IPS-NIHi7 (cell line): ENCODE results near the gene CCDC39.
A peak's percentile ranks its signal among the peaks of the same experiment; 100 is the strongest.
"Not testable (repeated sequence)": the region's sequence is repeated elsewhere in the genome, so short reads cannot be mapped to it uniquely, and the experiment has no call there.

Experiments used
- DNase-seq: peaks from one replicate; pipeline ENCODE4 v3.0.0; 2012; ENCODE audit warnings: mixed read lengths; ENCODE audit errors: extremely low spot score

CCDC39 gene

DNA sequence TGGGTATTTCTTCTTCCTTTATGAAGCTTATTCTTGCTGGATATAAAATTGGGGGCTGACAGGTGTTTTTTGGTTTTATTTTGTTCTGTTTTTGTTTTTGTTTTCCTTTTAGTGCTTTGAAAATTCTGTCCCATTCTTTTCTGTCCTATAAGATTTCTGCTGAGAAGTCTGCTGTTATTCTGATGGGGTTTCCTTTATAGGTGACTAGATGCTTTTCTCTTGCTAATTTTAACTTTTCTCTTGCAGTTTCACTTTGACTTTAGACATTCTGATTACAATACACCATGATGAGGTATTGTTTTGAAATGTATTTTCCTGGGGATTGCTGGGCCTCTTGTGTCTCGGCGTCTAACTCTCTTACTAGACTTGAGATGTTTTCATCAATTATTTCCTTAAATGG, 54.6 kb downstream of the CCDC39 start:
- DNase-seq = no peak

DNA sequence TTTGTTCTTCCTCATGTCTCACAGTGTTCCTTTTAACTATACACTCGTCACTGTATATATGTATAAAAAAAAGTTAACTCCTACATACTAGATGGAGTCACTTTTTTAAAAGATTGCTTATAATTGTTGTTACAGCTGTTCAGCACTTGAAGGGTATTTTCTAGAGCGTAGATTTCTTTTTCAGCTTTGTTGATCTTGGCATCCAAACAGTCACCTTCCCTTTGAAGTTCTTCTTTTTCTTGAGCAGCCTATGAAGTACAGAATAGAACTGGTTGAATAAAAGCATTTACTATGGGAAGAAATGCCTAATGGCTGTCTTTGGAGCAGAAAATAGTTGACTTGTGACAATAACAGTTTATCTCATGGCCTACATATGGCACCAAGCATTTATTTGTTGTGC, 59.6 kb downstream of the CCDC39 start:
- DNase-seq = no peak

- not testable (repeated sequence) for DNase-seq
Observed at GRCh38 chr3:180618563-180618962, 60.7 kb downstream of the CCDC39 start.

- no peak for DNase-seq
Observed at GRCh38 chr3:180617049-180617448, 62.2 kb downstream of the CCDC39 start.

GRCh38 chr3:180615954-180616353, 63.3 kb downstream of the CCDC39 start:
- no peak for DNase-seq

DNA sequence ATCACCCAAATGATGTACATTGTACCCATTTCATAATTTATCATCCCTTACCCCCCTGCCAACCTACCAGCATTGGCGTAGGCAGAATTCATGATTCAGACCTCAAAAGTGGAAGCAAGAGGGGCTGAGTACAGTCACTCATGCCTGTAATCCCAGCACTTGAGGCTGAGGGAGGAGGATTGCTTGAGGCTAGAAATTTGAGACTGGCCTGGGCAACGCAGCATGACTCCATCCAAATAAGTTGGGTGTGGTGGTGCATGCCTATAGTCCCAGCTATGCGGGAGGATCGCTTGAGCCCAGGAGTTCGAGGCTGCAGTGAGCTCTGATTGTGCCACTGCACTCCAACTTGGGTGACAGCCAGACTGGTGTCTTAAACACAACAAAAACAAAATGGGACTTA, 66.9 kb downstream of the CCDC39 start:
- no peak for DNase-seq

DNA sequence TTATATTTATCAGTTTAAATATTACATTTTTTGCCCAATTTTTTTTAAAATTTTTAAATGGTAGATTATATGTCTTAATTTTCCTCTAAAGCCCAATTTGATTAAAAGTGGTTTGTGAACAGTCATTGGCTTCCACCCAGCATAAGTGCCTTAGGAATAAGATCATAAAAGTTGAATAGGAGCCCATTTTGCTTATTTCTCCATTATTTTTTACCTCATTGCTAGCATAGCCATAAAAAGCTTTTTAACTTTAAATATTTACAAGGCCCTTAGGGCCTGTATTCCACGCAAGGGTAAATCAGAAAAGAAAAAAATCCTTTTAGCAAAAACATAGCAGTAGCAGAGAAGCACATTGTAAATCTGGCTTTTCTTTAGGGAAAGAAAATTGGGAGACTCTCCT, 68.3 kb downstream of the CCDC39 start:
- DNase-seq = no peak

- DNase-seq = peak; percentile 92
Observed at GRCh38 chr3:180601688-180602666, 77.3 kb downstream of the CCDC39 start, which contains the start of gene TTC14. TTC14 (plus strand) TSS chr3:180602163; CDS start chr3:180602262, 99 bp downstream.

DNA sequence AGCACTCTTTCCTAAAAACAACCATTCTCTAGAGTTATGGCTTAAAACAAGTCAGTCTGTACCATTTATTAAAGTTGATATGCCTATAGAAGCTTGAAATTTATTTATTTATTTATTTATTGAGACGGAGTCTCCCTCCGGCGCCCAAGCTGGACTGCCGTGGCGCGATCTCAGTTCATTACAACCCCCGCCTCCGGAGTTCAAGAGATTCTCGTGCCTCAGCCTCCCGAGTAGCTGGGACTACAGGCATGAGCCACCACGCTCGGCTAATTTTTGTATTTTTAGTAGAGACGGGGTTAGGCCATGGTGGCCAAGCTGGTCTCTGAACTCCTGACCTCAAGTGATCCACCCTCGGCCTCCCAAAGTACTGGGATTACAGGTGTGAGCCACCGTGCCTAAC, 78.8 kb downstream of the CCDC39 start:
- DNase-seq = no peak

GRCh38 chr3:180595559-180595935, 83.7 kb downstream of the CCDC39 start:
- DNase-seq = no peak

GRCh38 chr3:180594631-180595558, 84.4 kb downstream of the CCDC39 start:
- DNase-seq = peak; percentile 13

DNA sequence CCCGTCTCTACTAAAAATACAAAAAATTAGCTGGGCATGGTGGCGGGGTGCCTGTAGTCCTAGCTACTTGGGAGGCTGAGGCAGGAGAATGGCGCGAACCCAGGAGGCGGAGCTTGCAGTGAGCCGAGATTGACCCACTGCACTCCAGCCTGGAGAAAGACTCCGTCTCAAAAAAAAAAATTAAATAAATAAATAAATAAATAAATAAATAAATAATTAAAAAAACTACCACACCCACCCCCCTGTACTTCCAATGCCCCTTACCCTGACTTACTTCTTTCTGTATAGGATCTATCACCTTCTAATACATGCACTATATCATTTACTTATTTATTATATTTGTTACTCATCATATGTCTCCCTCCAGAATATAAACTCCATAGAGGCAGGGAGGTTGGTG, 85.7 kb downstream of the CCDC39 start:
- not testable (repeated sequence) for DNase-seq

DNA sequence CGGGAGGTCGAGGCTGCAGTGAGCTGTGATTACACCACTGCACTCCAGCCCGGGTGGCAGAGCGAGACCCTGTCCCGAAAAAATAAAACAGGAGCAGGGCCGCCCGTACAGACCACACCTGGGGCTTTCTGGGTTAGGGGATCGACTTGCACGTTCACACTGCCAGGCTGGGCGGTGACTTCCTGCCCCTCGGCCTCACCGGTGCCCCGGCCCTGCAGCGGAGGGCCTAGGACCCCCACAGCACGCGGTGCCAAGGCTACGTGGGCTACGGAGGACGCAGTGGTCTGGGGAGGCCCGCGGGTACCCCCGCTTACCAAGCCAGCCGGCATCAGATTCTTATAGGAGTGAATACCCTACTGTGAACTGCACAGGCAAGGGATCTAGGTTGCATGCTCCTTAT, 88.9 kb downstream of the CCDC39 start:
- DNase-seq = no peak

DNA sequence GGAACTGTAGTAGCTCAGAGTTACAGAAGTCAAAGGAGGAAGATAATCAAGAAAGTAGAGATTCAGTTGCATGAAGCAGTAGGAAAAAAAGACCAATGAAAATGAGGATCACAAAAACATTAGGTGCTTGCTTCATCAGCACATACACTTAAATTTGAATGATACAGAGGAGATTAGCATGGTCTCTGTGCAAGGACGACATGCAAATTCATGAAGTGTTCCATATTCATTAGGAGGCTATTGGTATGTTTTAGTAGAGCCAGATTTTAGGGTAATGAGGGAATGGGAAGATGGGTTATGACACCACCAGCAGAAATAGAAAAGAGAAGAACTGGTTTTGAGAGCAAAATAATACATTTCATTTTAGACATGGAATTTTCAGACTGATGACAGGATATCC, 98.4 kb downstream of the CCDC39 start:
- DNase-seq = no peak

- DNase-seq = no peak
Observed at GRCh38 chr3:180575571-180575970, 103.7 kb downstream of the CCDC39 start.

- no peak for DNase-seq
Observed at GRCh38 chr3:180571831-180572598, 107.3 kb downstream of the CCDC39 start.

DNA sequence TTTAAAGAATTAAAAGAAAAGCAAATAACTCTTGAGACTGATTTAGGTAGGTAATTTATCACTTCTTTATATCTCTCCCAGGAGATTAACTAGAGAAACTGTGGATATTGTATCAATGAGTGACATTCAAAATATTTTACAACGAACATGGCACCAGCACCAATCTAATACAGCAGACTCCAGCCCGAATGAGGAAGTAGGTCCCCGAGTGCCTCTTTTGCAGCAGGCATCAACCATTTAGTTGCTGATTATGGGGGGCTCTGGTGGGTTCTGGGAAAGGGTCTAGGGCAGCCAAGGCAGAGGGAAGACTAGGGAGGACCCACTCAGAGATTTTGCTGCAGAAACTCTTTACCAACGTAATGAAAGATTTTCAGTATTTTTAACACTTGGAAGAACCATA, 109.1 kb downstream of the CCDC39 start:
- DNase-seq = no peak

- DNase-seq = no peak
Observed at GRCh38 chr3:180564676-180565075, 114.6 kb downstream of the CCDC39 start.
